ENCODE results near the gene HPS1.

GRCh38 chr10:98456043-98456570, 9.4 kb upstream of the HPS1 start:
- no peak for TF ChIP-seq RXRA (IDR thresholded peaks at IDR 0.05; ENCODE audit: borderline replicate concordance, low read depth)
- no peak for TF ChIP-seq JUND (IDR thresholded peaks at IDR 0.05)
- no peak for TF ChIP-seq FOXJ3 (CRISPR knock-in tag; IDR thresholded peaks at IDR 0.05)

All from SK-N-SH (cell line).